Epithelial cell of proximal tubule (primary cell): ENCODE results near the gene GDF10. TPM values are rescaled to one million over a fixed set of nuclear protein-coding genes. Genes with fewer than 3 reads are reported as not detected.

Experiments
- DNase-seq: peaks from one replicate; pipeline ENCODE4 v3.0.0-alpha.2; 2011; ENCODE audit warnings: low read depth
- H3K4me3 ChIP-seq: 2 replicates; pipeline ENCODE4 v1.5.1; 2011; ENCODE audit warnings: low read depth, mild to moderate bottlenecking, low read length
- total RNA-seq: library from RNA; depleted of rRNA; stranded (reverse); fragments of >200 nt; gene quantifications from 2 replicates; pipeline ENCODE4 v1.2.3, GENCODE V29; 2015
- TF ChIP-seq, protein P1 (sequence below): conservative IDR thresholded peaks from 2 replicates; pipeline ENCODE4 v1.5.1; 2012; ENCODE audit warnings: low read depth, mild to moderate bottlenecking, low read length

Gene GDF10
- total RNA-seq, 1 donor from 2014 or later = not detected

- H3K4me3 ChIP-seq = no peak overlapping the region
- TF ChIP-seq, protein P1, sequence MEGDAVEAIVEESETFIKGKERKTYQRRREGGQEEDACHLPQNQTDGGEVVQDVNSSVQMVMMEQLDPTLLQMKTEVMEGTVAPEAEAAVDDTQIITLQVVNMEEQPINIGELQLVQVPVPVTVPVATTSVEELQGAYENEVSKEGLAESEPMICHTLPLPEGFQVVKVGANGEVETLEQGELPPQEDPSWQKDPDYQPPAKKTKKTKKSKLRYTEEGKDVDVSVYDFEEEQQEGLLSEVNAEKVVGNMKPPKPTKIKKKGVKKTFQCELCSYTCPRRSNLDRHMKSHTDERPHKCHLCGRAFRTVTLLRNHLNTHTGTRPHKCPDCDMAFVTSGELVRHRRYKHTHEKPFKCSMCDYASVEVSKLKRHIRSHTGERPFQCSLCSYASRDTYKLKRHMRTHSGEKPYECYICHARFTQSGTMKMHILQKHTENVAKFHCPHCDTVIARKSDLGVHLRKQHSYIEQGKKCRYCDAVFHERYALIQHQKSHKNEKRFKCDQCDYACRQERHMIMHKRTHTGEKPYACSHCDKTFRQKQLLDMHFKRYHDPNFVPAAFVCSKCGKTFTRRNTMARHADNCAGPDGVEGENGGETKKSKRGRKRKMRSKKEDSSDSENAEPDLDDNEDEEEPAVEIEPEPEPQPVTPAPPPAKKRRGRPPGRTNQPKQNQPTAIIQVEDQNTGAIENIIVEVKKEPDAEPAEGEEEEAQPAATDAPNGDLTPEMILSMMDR = no peak
- DNase-seq = no peak
These were observed 56.7 kb downstream of the GDF10 start for GRCh38 chr10:47356708-47357107.

GRCh38 chr10:47357131-47357582, 57.2 kb downstream of the GDF10 start:
- TF ChIP-seq, protein P1 = no peak
- no peak overlapping the region for H3K4me3 ChIP-seq
- no peak for DNase-seq

DNA sequence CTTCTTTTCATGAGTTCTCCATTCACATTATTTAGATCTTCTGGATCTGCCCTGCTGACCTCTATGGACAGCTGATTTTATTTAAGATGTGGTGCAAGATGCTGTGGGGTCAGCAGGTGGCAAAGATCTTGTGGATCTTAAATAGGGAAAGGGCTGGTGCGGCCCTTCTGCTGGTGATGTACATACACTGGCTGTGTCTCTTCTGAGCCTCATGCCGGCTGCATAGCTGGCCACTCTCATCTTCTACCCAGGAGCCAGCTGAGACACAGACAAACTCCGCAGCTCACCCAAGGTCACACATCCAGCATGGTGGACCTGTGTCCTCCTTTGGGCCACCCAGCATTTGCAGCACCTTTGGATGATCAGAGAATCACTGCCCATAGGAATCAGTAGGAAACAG, 57.9 kb downstream of the GDF10 start:
- no peak for DNase-seq
- TF ChIP-seq, protein P1 = no peak
- no peak overlapping the region for H3K4me3 ChIP-seq

DNA sequence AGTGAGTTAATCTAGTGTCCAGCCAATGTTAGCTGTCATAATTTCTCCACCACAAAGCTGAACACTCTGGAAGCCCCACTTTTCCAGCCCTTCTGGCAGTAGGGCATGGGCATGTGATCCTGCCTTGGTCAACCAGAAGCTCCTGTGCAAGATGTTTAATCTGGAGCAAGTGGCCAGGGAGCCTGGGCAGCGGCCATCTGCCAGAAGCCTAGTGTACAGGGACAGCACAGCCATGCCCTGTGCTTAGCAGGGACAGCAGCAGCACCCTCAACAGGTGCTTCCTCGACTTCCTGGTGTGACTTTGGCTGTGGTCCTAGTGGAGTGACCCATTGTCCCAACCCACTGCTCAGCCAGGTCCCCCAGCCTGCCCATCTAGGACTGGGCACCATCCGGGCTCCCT, 58.5 kb downstream of the GDF10 start:
- no peak for DNase-seq
- no peak overlapping the region for H3K4me3 ChIP-seq
- TF ChIP-seq, protein P1 = no peak

GRCh38 chr10:47359101-47359500, 59.1 kb downstream of the GDF10 start:
- H3K4me3 ChIP-seq = no peak overlapping the region
- no peak for DNase-seq
- TF ChIP-seq, protein P1 = no peak

DNA sequence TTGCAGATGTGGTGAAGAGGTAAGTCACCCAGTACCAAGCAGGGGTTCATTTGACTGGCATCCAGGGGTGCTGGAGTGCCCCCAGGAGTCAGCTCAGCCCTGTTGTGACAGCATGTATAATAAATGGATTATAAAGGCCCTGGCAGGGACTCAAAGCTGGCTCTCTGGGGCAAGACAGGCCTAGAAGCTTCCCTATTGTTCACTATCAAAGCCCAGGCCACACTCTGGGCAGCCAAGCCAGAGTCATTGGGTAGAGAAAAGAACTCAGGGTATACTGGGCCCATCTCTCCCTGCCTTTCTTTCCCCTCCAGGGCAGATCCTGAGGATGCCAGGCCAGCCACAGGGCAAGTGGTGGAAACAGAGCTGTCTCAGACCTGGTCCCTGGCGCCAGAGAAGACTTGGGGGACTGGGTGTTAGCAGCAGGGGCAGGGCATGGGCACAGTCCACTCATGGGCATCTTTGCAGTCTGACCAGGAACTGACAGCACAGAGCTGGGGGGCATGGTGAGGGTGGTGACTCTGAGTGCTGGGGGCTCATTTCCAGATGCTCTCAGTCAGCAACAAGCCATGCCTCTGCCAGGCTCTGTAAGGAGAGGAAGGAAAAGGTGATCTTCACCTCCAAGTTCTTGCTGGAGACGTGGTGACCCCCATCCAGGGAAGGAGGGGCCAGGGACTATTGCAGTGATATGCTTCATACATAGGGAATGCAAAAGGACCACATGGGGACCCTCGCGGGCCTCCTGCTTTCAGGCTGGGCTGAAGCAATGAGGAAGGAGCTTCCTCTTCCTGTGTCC, 59.8 kb downstream of the GDF10 start:
- TF ChIP-seq, protein P1 = no peak
- no peak overlapping the region for H3K4me3 ChIP-seq
- DNase-seq = no peak
